HepG2 (cell line): ENCODE results near the gene FAM241B.

Experiments used
- ATM ChIP-seq: fragments of 450-650 bp; IDR thresholded peaks from 2 replicates; pipeline ENCODE4 v1.7.1; 2017; ENCODE audit warnings: mild to moderate bottlenecking, borderline replicate concordance
- CHD2 ChIP-seq: IDR thresholded peaks from 2 replicates; pipeline ENCODE4 v1.6.1; 2011; ENCODE audit warnings: low read depth, low read length, improper control_type of control experiment
- CTCF ChIP-seq: sonication (generic); formaldehyde crosslinking; IDR thresholded peaks from 2 replicates; pipeline ENCODE4 v1.5.0; 2020; ENCODE audit warnings: mild to moderate bottlenecking, missing genetic modification reagents, moderate library complexity
- FOSL1 ChIP-seq: sonication (generic); formaldehyde crosslinking; IDR thresholded peaks from 2 replicates; pipeline ENCODE4 v1.9.0; 2021; ENCODE audit warnings: missing genetic modification reagents, borderline replicate concordance
- MTA3 ChIP-seq: sonication (generic); formaldehyde crosslinking; IDR thresholded peaks from 2 replicates; pipeline ENCODE4 v1.4.0; 2020; ENCODE audit warnings: missing genetic modification reagents
- TCF7L2 ChIP-seq: IDR thresholded peaks from 2 replicates; pipeline ENCODE4 v1.6.1; 2011; ENCODE audit warnings: mild to moderate bottlenecking, low read depth, low read length, moderate library complexity
- U2AF1 ChIP-seq: fragments of 200-400 bp; formaldehyde crosslinking; optimal IDR thresholded peaks from 2 replicates; pipeline ENCODE3; 2017; ENCODE audit warnings: mild to moderate bottlenecking, low read depth, low read length
- ZBTB21 ChIP-seq: sonication (generic); formaldehyde crosslinking; IDR thresholded peaks from 2 replicates; pipeline ENCODE4 v1.4.0; 2020; ENCODE audit warnings: missing genetic modification reagents
- ZBTB26 ChIP-seq: IDR thresholded peaks from 2 replicates; pipeline ENCODE4 v1.6.1; 2016; ENCODE audit warnings: missing compliant biosample characterization, missing genetic modification reagents, borderline replicate concordance
- ZUFSP ChIP-seq: sonication (generic); formaldehyde crosslinking; IDR thresholded peaks from 2 replicates; pipeline ENCODE4 v1.9.0; 2021; ENCODE audit warnings: missing genetic modification reagents, mild to moderate bottlenecking, borderline replicate concordance

GRCh38 chr10:69616358-69616757, 13.7 kb upstream of the FAM241B start:
- TF ChIP-seq MTA3 (CRISPR knock-in tag) (no peak), ZBTB26 (CRISPR knock-in tag) (no peak), ZUFSP (CRISPR knock-in tag) (no peak), ZBTB21 (no peak), CTCF (no peak), TCF7L2 (no peak), FOSL1 (CRISPR knock-in tag) (no peak), CHD2 (no peak), ATM (no peak), U2AF1 (no peak)
